Prostate gland (tissue), 2 donors: ENCODE data around the gene TPD52L1. TPM values are rescaled to one million over a fixed set of nuclear protein-coding genes. Genes with fewer than 3 reads are reported as not detected.

Source experiments
- DNase-seq: peaks from one replicate; pipeline ENCODE4 v3.0.0-alpha.2; 2019; ENCODE audit warnings: low spot score
- H3K27ac ChIP-seq, 2 donors: fragments of 200-600 bp; sonication (generic); 2 replicates each; pipeline ENCODE4 v1.5.1; 2017 to 2019
- H3K27me3 ChIP-seq: fragments of 200-600 bp; sonication (generic); replicated peaks from 2 replicates; pipeline ENCODE4 v1.5.1; 2019; ENCODE audit not compliant: insufficient read depth
- H3K36me3 ChIP-seq, 2 donors: fragments of 200-600 bp; sonication (generic); 1 replicate in 1 of 2; 2 replicates in 1 of 2; pipeline versions ENCODE4 v1.5.1 to v1.8.1; 2017 to 2019
- H3K4me1 ChIP-seq: fragments of 200-600 bp; sonication (generic); replicated peaks from 2 replicates; pipeline ENCODE4 v1.5.1; 2019
- H3K4me3 ChIP-seq, 2 donors: fragments of 200-600 bp; sonication (generic); 2 replicates each; pipeline ENCODE4 v1.5.1; 2017 to 2019
- H3K9me3 ChIP-seq: fragments of 200-600 bp; sonication (generic); 2 replicates; pipeline ENCODE4 v1.5.1; 2017
- CTCF ChIP-seq, 4 experiments: fragments of 200-600 bp in 2 of 4; fragments of 450-650 bp in 2 of 4; sonication (generic) in 2 of 4; IDR thresholded peaks; 1 replicate in 3 of 4; 2 replicates in 1 of 4; pipeline ENCODE4 v1.5.1; 2016 to 2019; ENCODE audit warnings: antibody characterized with exemption in 4 of 4, mild to moderate bottlenecking in 2 of 4, moderate library complexity in 2 of 4
- POLR2A ChIP-seq: fragments of 450-650 bp; IDR thresholded peaks from one replicate; pipeline ENCODE4 v1.6.1; 2016; ENCODE audit warnings: antibody characterized with exemption, mild to moderate bottlenecking
- POLR2AphosphoS5 ChIP-seq: sonication (generic); formaldehyde crosslinking; IDR thresholded peaks from one replicate; pipeline ENCODE4 v1.6.1; 2017; ENCODE audit warnings: antibody characterized with exemption
- WGBS: methylation state at CpG from one replicate; pipeline ENCODE4 v1.1.5; 2018; 5-methylcytosine and 5-hydroxymethylcytosine counted together
- intact Hi-C: fragments of 100-400 bp; cut with DNase I; formaldehyde crosslinking; loops from one replicate; pipeline ENCODE4 v1.14.2; 2022
- total RNA-seq, 2 donors: library from RNA; depleted of rRNA; stranded (reverse); fragments of >200 nt; gene quantifications; one replicate each; pipeline ENCODE4 v1.1.0, GENCODE V29; 2016

TPD52L1 gene
- total RNA-seq, 2 donors from 2014 or later, result 63.9 to 105 TPM

GRCh38 chr6:125149256-125150144 lies 4.1 kb upstream of the TPD52L1 start:
- Histone ChIP-seq H3K36me3 (no peaks in the 10 kb centered on the region), H3K27ac (no peak overlapping the region), H3K27me3 (no peaks in the 10 kb centered on the region), H3K9me3 (no peaks in the 10 kb centered on the region), H3K4me1 (no peaks in the 10 kb centered on the region), H3K4me3 (no peak overlapping the region)
- WGBS, result 45% methylated on average over 7 of the region's 7 CpGs
- intact Hi-C loops, result loop anchor here (5.0 to 10.0 kb wide), 3 partner anchors 85 to 805 kb away; partner anchors contain the start of gene HINT3
- TF ChIP-seq CTCF (IDR thresholded peaks at IDR 0.05) (no peak), POLR2AphosphoS5 (no peak), POLR2A (no peak)
- DNase-seq, result no peak

- no peaks in the 10 kb centered on the region for H3K9me3 ChIP-seq
- H3K27me3 ChIP-seq, result no peaks in the 10 kb centered on the region
- H3K4me1 ChIP-seq, result peaks cover 5% of the 10 kb centered on the region
- TF ChIP-seq POLR2AphosphoS5 (no peak), POLR2A (no peak), CTCF (IDR thresholded peaks at IDR 0.05) (no peak)
- DNase-seq, result no peak
- intact Hi-C loops, result loop anchor here (5.0 to 10.0 kb wide), 3 partner anchors 83 to 803 kb away; partner anchors contain the start of gene HINT3
- 92% methylated on average over 4 of the region's 4 CpGs for WGBS
- H3K4me3 ChIP-seq, result no peak overlapping the region
- no peaks in the 10 kb centered on the region for H3K36me3 ChIP-seq
- no peak overlapping the region for H3K27ac ChIP-seq
Measured at GRCh38 chr6:125151700-125152099, 1.9 kb upstream of the TPD52L1 start.

- H3K9me3 ChIP-seq, result no peaks in the 10 kb centered on the region
- H3K36me3 ChIP-seq, result no peaks in the 10 kb centered on the region
- WGBS, result under 1% methylated on average over 38 of the region's 50 CpGs
- no peaks in the 10 kb centered on the region for H3K27me3 ChIP-seq
- H3K4me1 ChIP-seq, result peaks cover 5% of the 10 kb centered on the region
- DNase-seq, result peak; percentile 14
- H3K4me3 ChIP-seq, result peak overlapping the region; percentile 52 to 68
- H3K27ac ChIP-seq, result peak overlapping the region; percentile 85 to 90
- TF ChIP-seq POLR2AphosphoS5 (no peak), CTCF (IDR thresholded peaks at IDR 0.05) (peak in 1 of 4 experiments; percentile 10)
- intact Hi-C loops, result loop anchor here (5.0 to 10.0 kb wide), 3 partner anchors 81 to 801 kb away; partner anchors contain the start of gene HINT3
Measured at GRCh38 chr6:125154118-125154760, 666 bp downstream of the TPD52L1 start.

- Histone ChIP-seq H3K27me3 (no peaks in the 10 kb centered on the region), H3K4me3 (peak overlapping the region; percentile 52 to 68), H3K4me1 (peaks cover 5% of the 10 kb centered on the region), H3K27ac (peak overlapping the region; percentile 85 to 90), H3K9me3 (no peaks in the 10 kb centered on the region), H3K36me3 (no peaks in the 10 kb centered on the region)
- peak; percentile 66 for DNase-seq
- TF ChIP-seq POLR2A, result no peak
- peak; percentile 28 for TF ChIP-seq POLR2AphosphoS5
- TF ChIP-seq CTCF (IDR thresholded peaks at IDR 0.05), result peak; percentile 15 to 44 (median 36)
- intact Hi-C loops, result loop anchor here (5.0 to 10.0 kb wide), 3 partner anchors 80 to 800 kb away; partner anchors contain the start of gene HINT3
- 28% methylated on average over 14 of the region's 14 CpGs for WGBS
Measured at GRCh38 chr6:125154761-125155135, 1.2 kb downstream of the TPD52L1 start.
